DND-41 (cell line): ENCODE data around the gene SOX21.
"Not testable (repeated sequence)": the region's sequence is repeated elsewhere in the genome, so short reads cannot be mapped to it uniquely, and the experiment has no call there.

ENCODE experiments used
- ATAC-seq: fragments of 200-7000 bp; cut with Tn5 transposase; 3 replicates; pipeline ENCODE4 v1.9.1; 2021; ENCODE audit warnings: low read depth; ENCODE audit not compliant: insufficient read depth
- DNase-seq: peaks from one replicate; pipeline ENCODE4 v3.0.0-alpha.2; 2020
- H2AFZ ChIP-seq: 2 replicates; pipeline ENCODE4 v1.6.0; 2012; ENCODE audit warnings: low read depth, low read length
- H3K27ac ChIP-seq: 2 replicates; pipeline ENCODE4 v1.5.1; 2012; ENCODE audit warnings: low read length, inconsistent platforms
- H3K27me3 ChIP-seq: fragments of 200-600 bp; sonication (generic); 2 replicates; pipeline ENCODE4 v1.6.0; 2012; ENCODE audit warnings: low read length, mild to moderate bottlenecking, inconsistent platforms; ENCODE audit not compliant: insufficient read depth, poor library complexity
- H3K36me3 ChIP-seq: 2 replicates; pipeline ENCODE4 v1.5.1; 2012; ENCODE audit warnings: low read length, inconsistent platforms; ENCODE audit not compliant: insufficient read depth
- H3K4me1 ChIP-seq: 2 replicates; pipeline ENCODE4 v1.5.1; 2012; ENCODE audit warnings: mild to moderate bottlenecking, low read length; ENCODE audit not compliant: insufficient read depth
- H3K4me2 ChIP-seq: 2 replicates; pipeline ENCODE4 v1.6.0; 2012; ENCODE audit warnings: mild to moderate bottlenecking, moderate library complexity, low read length, inconsistent platforms; ENCODE audit not compliant: insufficient read depth
- H3K4me3 ChIP-seq, 2 experiments: fragments of 200-600 bp in 1 of 2; shearing (Covaris generic) in 1 of 2; 2 replicates each; pipeline ENCODE4 v1.5.1; 2012 to 2016; ENCODE audit warnings: inconsistent platforms in 2 of 2, low read length in 2 of 2, mild to moderate bottlenecking in 2 of 2, low read depth in 1 of 2, moderate library complexity in 1 of 2
- H3K79me2 ChIP-seq: 2 replicates; pipeline ENCODE4 v1.6.0; 2012; ENCODE audit warnings: low read length, inconsistent platforms; ENCODE audit not compliant: insufficient read depth
- H3K9ac ChIP-seq: 2 replicates; pipeline ENCODE4 v1.6.0; 2012; ENCODE audit warnings: low read depth, mild to moderate bottlenecking, inconsistent platforms, low read length, moderate library complexity
- H3K9me3 ChIP-seq: 2 replicates; pipeline ENCODE4 v1.5.1; 2012; ENCODE audit warnings: low read length, moderate library complexity, mild to moderate bottlenecking, inconsistent platforms; ENCODE audit not compliant: insufficient read depth, severe bottlenecking
- H4K20me1 ChIP-seq: 2 replicates; pipeline ENCODE4 v1.6.0; 2012; ENCODE audit warnings: low read length; ENCODE audit not compliant: insufficient read depth
- CTCF ChIP-seq: IDR thresholded peaks from 2 replicates; pipeline ENCODE4 v1.5.1; 2012; ENCODE audit warnings: borderline replicate concordance, low read length, moderate library complexity, mild to moderate bottlenecking; ENCODE audit not compliant: poor library complexity, severe bottlenecking; ENCODE audit errors: extremely low read depth
- EZH2 ChIP-seq: IDR thresholded peaks from 3 replicates; pipeline ENCODE4 v1.6.1; 2012; ENCODE audit warnings: borderline replicate concordance, low read depth, mild to moderate bottlenecking, moderate library complexity, low read length, inconsistent platforms; ENCODE audit not compliant: severe bottlenecking

SOX21 gene

DNA sequence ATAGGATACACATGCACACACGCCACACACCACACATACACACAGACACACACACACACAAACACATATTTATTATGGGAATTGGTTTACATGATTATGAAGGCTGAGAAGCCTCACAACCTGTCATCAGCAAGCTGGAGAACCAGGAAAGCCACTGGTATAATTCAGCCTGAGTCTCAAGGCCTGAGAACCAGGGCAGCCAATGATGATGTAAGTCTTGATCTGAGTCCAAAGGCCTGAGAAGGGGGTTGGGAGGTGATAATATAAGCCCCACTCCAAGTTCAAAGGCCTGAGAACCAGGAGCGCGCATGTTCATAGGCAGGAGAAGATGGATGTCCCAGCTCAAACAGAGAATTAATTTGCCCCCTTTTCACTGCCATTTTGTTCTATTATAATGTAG, 18.7 kb upstream of the SOX21 start:
- Histone ChIP-seq H3K36me3 (no peaks in the 10 kb centered on the region), H3K27me3 (no peaks in the 10 kb centered on the region), H4K20me1 (no peaks in the 10 kb centered on the region)

GRCh38 chr13:94729941-94730340, 17.6 kb upstream of the SOX21 start:
- H3K36me3 ChIP-seq, H3K27me3 ChIP-seq, ATAC-seq, DNase-seq, H3K9me3 ChIP-seq, H3K27ac ChIP-seq, H4K20me1 ChIP-seq, H3K9ac ChIP-seq, H3K4me3 ChIP-seq, H2AFZ ChIP-seq, H3K4me1 ChIP-seq, H3K79me2 ChIP-seq, H3K4me2 ChIP-seq: not testable (repeated sequence)

More for the DNA sequence above, 18.7 kb upstream of the SOX21 start:
- no peaks in the 10 kb centered on the region for H3K79me2 ChIP-seq
- no peak overlapping the region for H3K4me3 ChIP-seq
- no peak overlapping the region for H3K4me2 ChIP-seq
- DNase-seq (no peak), ATAC-seq (no peak)
- no peaks in the 10 kb centered on the region for H3K4me1 ChIP-seq
- TF ChIP-seq CTCF = no peak
- H3K9ac ChIP-seq = no peak overlapping the region
- no peaks in the 10 kb centered on the region for H3K9me3 ChIP-seq
- no peak overlapping the region for H3K27ac ChIP-seq
- no peak overlapping the region for H2AFZ ChIP-seq

GRCh38 chr13:94726425-94726824, 14.1 kb upstream of the SOX21 start:
- no peak for DNase-seq
- no peak for ATAC-seq
- no peak overlapping the region for H3K9ac ChIP-seq
- H3K79me2 ChIP-seq = no peaks in the 10 kb centered on the region
- no peak for TF ChIP-seq CTCF
- TF ChIP-seq EZH2 = no peak
- H3K27ac ChIP-seq = no peak overlapping the region
- H4K20me1 ChIP-seq = no peaks in the 10 kb centered on the region
- no peaks in the 10 kb centered on the region for H3K36me3 ChIP-seq
- H3K9me3 ChIP-seq = no peaks in the 10 kb centered on the region
- no peak overlapping the region for H2AFZ ChIP-seq
- H3K4me1 ChIP-seq = no peaks in the 10 kb centered on the region
- H3K4me3 ChIP-seq = no peak overlapping the region
- no peak overlapping the region for H3K4me2 ChIP-seq
- no peaks in the 10 kb centered on the region for H3K27me3 ChIP-seq

- no peak for DNase-seq
- Histone ChIP-seq H3K36me3 (no peaks in the 10 kb centered on the region), H3K27me3 (no peaks in the 10 kb centered on the region), H3K9me3 (no peaks in the 10 kb centered on the region), H3K9ac (no peak overlapping the region), H2AFZ (no peak overlapping the region), H3K4me1 (no peaks in the 10 kb centered on the region), H3K27ac (no peak overlapping the region), H3K79me2 (no peaks in the 10 kb centered on the region), H3K4me3 (no peak overlapping the region), H4K20me1 (no peaks in the 10 kb centered on the region), H3K4me2 (no peak overlapping the region)
- TF ChIP-seq EZH2 (no peak), CTCF (no peak)
- ATAC-seq = no peak
Measured at GRCh38 chr13:94722609-94723345, 10.4 kb upstream of the SOX21 start.

- DNase-seq, H3K9me3 ChIP-seq, H4K20me1 ChIP-seq, H3K9ac ChIP-seq, H2AFZ ChIP-seq, H3K4me1 ChIP-seq, ATAC-seq, H3K4me3 ChIP-seq, H3K27ac ChIP-seq, H3K36me3 ChIP-seq, H3K79me2 ChIP-seq, H3K27me3 ChIP-seq, H3K4me2 ChIP-seq: not testable (repeated sequence)
Measured at GRCh38 chr13:94718697-94719096, 6.4 kb upstream of the SOX21 start.
